ENCODE data around the gene APCDD1L. TPM values are rescaled to one million over a fixed set of nuclear protein-coding genes. Genes with fewer than 3 reads are reported as not detected.

APCDD1L gene
- total and polyA plus RNA-seq, 9 donors: 0.08 to 0.62 TPM; not detected in 7

DNA sequence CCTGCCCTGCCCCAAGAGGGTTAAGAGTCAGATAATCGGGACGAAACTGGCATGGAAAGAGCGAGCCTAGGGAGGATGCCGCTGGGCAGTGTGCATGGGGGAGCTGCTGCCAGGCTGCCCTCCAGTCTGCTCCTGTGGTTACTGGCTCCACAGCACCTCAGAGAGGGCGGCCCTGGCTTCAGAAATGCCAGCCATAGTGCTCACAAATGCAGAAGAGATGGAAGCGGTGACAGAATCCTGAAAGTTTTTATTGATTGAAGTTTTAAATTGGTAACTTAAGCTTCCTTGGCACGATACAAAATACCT, 68.3 kb downstream of the APCDD1L start:
- Histone ChIP-seq H3K27ac (no peak overlapping the region), H3K4me3 (no peak overlapping the region), H3K9me3 (no peaks in the 10 kb centered on the region), H3K36me3 (no peaks in the 10 kb centered on the region), H3K27me3 (no peaks in the 10 kb centered on the region), H3K4me1 (ENCODE audit: insufficient read depth) (peaks cover 2% of the 10 kb centered on the region)
- TF ChIP-seq POLR2A (IDR thresholded peaks at IDR 0.05) (no peak), EP300 (IDR thresholded peaks at IDR 0.05) (no peak)
- TF ChIP-seq, protein P1, sequence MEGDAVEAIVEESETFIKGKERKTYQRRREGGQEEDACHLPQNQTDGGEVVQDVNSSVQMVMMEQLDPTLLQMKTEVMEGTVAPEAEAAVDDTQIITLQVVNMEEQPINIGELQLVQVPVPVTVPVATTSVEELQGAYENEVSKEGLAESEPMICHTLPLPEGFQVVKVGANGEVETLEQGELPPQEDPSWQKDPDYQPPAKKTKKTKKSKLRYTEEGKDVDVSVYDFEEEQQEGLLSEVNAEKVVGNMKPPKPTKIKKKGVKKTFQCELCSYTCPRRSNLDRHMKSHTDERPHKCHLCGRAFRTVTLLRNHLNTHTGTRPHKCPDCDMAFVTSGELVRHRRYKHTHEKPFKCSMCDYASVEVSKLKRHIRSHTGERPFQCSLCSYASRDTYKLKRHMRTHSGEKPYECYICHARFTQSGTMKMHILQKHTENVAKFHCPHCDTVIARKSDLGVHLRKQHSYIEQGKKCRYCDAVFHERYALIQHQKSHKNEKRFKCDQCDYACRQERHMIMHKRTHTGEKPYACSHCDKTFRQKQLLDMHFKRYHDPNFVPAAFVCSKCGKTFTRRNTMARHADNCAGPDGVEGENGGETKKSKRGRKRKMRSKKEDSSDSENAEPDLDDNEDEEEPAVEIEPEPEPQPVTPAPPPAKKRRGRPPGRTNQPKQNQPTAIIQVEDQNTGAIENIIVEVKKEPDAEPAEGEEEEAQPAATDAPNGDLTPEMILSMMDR (IDR thresholded peaks at IDR 0.05): no peak
- DNase-seq: no peak
- intact Hi-C loops (cut with DNase I): no loop called here
- WGBS, 3 donors: 87 to 88% (median 88%) methylated on average over 7 of the region's 7 CpGs

DNA sequence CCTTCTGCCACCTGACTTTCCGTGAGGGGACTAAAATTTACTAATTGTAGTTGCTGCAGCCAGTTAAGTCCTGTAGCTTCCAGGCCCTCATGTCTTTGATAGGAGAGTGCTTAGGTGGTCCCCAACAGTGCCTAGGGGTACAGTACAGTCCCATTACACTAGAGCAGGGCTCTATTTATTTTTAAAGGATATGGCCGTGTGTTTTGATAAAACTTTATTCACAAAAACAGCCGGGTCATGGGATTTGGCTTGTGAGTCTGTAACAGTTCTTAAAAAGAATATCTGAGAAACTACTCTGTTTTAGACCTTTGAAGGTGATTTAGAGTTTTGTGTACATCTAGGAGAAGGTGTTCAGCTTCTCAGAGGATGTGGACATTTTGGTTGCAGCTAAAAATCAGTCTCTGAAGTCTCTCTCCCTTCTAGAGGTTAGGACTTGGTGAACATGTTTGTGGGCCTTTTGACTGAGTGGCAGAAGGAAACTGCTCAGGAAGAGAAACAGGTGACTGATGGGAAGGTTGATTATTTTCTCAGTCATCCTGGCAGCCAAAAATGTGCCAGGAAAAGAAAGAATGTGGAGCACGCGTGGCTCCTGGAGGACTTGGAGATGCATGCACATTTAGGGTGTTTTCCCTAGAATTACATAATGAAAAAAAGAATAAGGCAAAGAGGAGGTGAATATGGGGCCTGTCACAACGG, 68.8 kb downstream of the APCDD1L start:
- TF ChIP-seq EP300 (IDR thresholded peaks at IDR 0.05) (no peak), POLR2A (IDR thresholded peaks at IDR 0.05) (no peak)
- TF ChIP-seq, protein P1 (IDR thresholded peaks at IDR 0.05): no peak
- Histone ChIP-seq H3K36me3 (no peaks in the 10 kb centered on the region), H3K27ac (no peak overlapping the region), H3K9me3 (no peaks in the 10 kb centered on the region), H3K27me3 (no peaks in the 10 kb centered on the region), H3K4me3 (no peak overlapping the region), H3K4me1 (ENCODE audit: insufficient read depth) (peaks cover 2% of the 10 kb centered on the region)
- intact Hi-C loops (cut with DNase I): no loop called here
- DNase-seq: no peak
- 86 to 89% (median 88%) methylated on average over 6 of the region's 6 CpGs for WGBS, 3 donors

DNA sequence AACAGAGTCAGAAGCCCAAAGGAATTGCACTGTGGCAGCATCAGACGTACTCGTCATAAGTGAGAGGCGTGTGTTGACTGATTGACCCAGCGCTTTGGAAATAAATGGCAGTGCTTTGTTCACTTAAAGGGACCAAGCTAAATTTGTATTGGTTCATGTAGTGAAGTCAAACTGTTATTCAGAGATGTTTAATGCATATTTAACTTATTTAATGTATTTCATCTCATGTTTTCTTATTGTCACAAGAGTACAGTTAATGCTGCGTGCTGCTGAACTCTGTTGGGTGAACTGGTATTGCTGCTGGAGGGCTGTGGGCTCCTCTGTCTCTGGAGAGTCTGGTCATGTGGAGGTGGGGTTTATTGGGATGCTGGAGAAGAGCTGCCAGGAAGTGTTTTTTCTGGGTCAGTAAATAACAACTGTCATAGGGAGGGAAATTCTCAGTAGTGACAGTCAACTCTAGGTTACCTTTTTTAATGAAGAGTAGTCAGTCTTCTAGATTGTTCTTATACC, 70.4 kb downstream of the APCDD1L start:
- Histone ChIP-seq H3K27ac (no peak overlapping the region), H3K4me3 (no peak overlapping the region), H3K27me3 (no peaks in the 10 kb centered on the region), H3K9me3 (no peaks in the 10 kb centered on the region), H3K4me1 (ENCODE audit: insufficient read depth) (peaks cover 2% of the 10 kb centered on the region), H3K36me3 (no peaks in the 10 kb centered on the region)
- intact Hi-C loops (cut with DNase I): no loop called here
- no peak for DNase-seq
- 92 to 97% (median 95%) methylated on average over 5 of the region's 5 CpGs for WGBS, 3 donors
- no peak for TF ChIP-seq EP300 (IDR thresholded peaks at IDR 0.05)
- TF ChIP-seq, protein P1 (IDR thresholded peaks at IDR 0.05): no peak
- TF ChIP-seq POLR2A (IDR thresholded peaks at IDR 0.05): no peak

DNA sequence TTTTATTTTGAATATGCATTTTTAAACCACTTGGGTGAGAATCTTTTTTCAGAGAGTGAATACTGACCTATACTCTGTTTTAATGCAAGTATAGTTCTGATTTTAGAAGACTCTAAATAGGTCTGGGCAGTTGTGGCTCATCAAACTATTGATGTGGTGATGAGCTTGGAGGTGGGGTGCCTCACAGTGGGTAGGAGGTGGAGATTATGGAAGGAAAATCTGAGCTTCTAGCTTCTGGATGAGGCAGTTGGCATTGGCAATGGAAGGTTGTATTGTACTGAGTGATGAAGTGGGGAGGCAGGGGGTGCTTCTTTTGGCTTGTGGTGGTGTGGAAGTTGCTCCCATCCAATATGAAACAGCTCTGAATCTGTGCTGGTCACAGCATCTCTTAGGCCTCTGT, 73.5 kb downstream of the APCDD1L start:
- intact Hi-C loops (cut with DNase I): no loop called here

More for the DNA sequence above, 73.5 kb downstream of the APCDD1L start:
- Histone ChIP-seq H3K4me3 (no peak overlapping the region), H3K9me3 (no peaks in the 10 kb centered on the region), H3K4me1 (ENCODE audit: insufficient read depth) (no peaks in the 10 kb centered on the region), H3K27ac (no peak overlapping the region), H3K36me3 (no peaks in the 10 kb centered on the region), H3K27me3 (no peaks in the 10 kb centered on the region)
- no peak for DNase-seq
- TF ChIP-seq EP300 (IDR thresholded peaks at IDR 0.05) (no peak), POLR2A (IDR thresholded peaks at IDR 0.05) (no peak)
- TF ChIP-seq, protein P1 (IDR thresholded peaks at IDR 0.05): no peak
